Right lobe of liver (tissue), 4 donors: ENCODE results near the gene UBL7.

Source experiments
- POLR2A ChIP-seq: fragments of 450-650 bp; IDR thresholded peaks from one replicate; pipeline ENCODE4 v1.6.1; 2017; ENCODE audit warnings: antibody characterized with exemption, mild to moderate bottlenecking
- TF ChIP-seq, protein P1 (sequence below), 4 donors: fragments of 200-600 bp in 3 of 4; fragments of 450-650 bp in 1 of 4; IDR thresholded peaks; one replicate each; pipeline versions ENCODE4 v1.5.1 to v1.8.0; 2016 to 2022; ENCODE audit warnings: antibody characterized with exemption in 4 of 4, mild to moderate bottlenecking in 2 of 4
- donor health status: DM: no; HTN: no; CAD: no.
- donor health status: DM: no; HTN: no; CAD: no.
- donor health status: DM: no; HTN: yes; CAD: no.

DNA sequence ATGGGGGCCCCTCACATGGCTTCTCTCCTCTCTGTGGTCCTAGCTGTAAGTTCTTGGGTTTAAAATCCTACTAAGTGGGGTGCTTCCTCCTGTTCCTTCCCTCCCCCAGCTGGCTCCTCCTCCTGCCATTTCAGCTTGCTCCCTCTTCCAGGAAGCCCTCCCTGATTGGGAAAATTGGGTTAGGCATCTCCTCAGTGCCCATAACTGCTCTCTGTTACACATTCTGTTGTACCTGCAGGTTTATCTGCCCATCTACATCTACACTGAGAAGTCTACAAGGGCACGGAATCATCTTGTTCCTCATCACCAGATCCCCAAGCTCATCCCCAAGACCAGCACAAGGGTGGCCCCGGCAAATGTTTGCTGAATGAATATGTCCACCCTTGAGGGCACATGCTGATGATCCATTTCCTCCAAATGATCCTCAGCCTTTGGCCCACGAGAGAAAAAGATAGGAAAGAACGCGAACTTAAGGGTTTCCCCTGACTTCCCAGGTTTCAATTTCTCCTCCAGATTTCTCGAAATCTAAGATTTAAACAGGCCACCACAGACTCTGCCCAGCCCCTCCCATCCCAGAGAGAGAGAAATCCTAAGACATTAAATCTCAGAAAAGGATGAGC is 31.1 kb downstream of the UBL7 start:
- TF ChIP-seq, protein P1, sequence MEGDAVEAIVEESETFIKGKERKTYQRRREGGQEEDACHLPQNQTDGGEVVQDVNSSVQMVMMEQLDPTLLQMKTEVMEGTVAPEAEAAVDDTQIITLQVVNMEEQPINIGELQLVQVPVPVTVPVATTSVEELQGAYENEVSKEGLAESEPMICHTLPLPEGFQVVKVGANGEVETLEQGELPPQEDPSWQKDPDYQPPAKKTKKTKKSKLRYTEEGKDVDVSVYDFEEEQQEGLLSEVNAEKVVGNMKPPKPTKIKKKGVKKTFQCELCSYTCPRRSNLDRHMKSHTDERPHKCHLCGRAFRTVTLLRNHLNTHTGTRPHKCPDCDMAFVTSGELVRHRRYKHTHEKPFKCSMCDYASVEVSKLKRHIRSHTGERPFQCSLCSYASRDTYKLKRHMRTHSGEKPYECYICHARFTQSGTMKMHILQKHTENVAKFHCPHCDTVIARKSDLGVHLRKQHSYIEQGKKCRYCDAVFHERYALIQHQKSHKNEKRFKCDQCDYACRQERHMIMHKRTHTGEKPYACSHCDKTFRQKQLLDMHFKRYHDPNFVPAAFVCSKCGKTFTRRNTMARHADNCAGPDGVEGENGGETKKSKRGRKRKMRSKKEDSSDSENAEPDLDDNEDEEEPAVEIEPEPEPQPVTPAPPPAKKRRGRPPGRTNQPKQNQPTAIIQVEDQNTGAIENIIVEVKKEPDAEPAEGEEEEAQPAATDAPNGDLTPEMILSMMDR (IDR thresholded peaks at IDR 0.05) = no peak
- TF ChIP-seq POLR2A = no peak
